ENCODE data around the gene PI4KB.

Gene PI4KB

DNA sequence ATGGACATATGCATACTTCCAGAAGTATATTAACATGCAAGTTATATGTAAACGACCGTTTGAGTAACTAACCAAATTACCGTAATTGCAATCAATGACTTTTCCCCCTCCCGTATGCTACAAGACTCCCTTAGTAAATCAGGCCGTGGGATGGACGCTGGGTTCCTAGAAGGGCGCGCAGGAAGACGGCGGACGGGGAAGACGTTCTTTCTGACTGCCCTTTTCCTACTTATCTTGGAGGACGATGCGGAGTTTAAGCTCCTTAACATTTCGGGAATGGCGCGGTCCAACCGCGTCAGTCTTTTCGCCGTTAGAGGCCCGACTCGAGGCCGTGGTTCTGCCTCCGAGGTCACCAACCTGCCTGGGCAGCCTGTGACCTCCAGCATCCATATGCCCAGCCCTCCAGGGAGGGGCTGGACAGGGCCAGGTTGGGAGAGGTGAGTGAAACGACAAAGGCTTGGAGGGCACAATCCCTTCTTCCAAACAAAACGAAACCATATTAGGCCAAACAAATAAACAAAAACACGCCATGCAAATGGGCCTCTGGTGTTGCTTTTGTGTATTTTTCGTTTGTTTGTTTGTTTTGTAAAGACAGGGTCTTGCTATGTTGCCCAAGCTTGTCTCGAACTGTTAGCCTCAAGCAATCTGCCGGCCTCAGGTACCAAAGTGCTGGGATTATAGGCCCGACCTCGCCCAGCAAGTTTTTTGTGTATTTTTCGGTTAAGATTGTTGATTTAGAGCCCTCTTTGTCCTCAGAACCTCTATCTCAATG is 873 bp upstream of the PI4KB start:
- no peak overlapping the region for H3K27ac ChIP-seq
- H3K4me1 ChIP-seq = peaks cover 29% of the 10 kb centered on the region
- H3K4me2 ChIP-seq = peak overlapping the region; percentile 37
- H3K36me3 ChIP-seq = peaks cover 29% of the 10 kb centered on the region
- H3K27me3 ChIP-seq = no peaks in the 10 kb centered on the region
- TF ChIP-seq Cebpa-rat (IDR thresholded peaks at IDR 0.05) = no peak
- no peaks in the 10 kb centered on the region for H3K9me3 ChIP-seq
- H4K20me1 ChIP-seq = no peaks in the 10 kb centered on the region
- H3K4me3 ChIP-seq = peak overlapping the region; percentile 79
- no peak overlapping the region for H3K9ac ChIP-seq

- no peak for TF ChIP-seq Cebpa-rat (IDR thresholded peaks at IDR 0.05)
- Histone ChIP-seq H3K4me3 (peak overlapping the region; percentile 79), H3K27me3 (no peaks in the 10 kb centered on the region), H3K4me1 (peaks cover 32% of the 10 kb centered on the region), H3K9ac (peak overlapping the region; percentile 97), H3K4me2 (peak overlapping the region; percentile 96), H3K9me3 (no peaks in the 10 kb centered on the region), H4K20me1 (no peaks in the 10 kb centered on the region), H3K36me3 (peaks cover 41% of the 10 kb centered on the region), H3K27ac (peak overlapping the region; percentile 98)
Observed at GRCh38 chr1:151326619-151327222, 495 bp downstream of the PI4KB start.

DNA sequence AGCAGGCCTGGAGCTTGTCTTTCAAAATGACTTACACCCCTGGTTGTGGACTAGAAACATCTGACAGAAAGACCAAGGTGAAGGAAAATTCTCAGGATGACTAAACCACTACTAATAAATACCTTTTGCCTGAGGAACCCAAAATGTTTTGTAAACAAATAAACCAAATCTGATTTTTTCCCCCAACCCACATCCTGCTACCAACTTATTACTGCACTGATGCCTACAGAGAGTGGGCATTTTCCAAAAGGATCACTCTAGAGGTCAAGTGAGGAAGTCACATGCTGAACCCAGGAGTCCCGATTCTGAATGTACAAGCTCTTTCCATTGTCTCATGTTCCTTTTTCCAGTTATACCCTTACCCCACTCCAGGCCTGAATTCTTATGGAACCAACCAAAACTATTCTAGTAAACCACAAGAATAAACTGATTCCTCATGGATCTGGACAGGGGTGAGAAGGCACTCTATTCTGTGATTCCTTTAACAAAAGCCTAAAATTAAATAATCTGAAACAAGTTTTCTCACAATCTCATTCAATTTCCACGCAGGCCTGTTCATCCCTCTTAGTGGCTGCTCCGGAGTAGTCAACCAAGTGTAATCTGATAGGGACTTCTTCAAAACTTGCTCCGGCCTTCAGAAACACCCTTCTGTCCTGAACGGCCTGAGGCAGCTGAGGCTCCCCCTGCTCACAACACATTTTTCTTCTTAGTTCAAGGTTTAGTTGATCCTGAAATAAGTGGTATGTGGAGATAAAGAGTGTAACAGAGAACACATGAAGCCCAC is 1.4 kb downstream of the PI4KB start:
- Histone ChIP-seq H3K9me3 (no peaks in the 10 kb centered on the region), H3K4me2 (peak overlapping the region; percentile 96), H3K9ac (peak overlapping the region; percentile 97), H3K27me3 (no peaks in the 10 kb centered on the region), H3K36me3 (peaks cover 47% of the 10 kb centered on the region), H3K4me3 (peak overlapping the region; percentile 79), H4K20me1 (peaks cover under 1% of the 10 kb centered on the region; the same call in 1 of the 2 replicates), H3K27ac (peak overlapping the region; percentile 98), H3K4me1 (peaks cover 33% of the 10 kb centered on the region)
- no peak for TF ChIP-seq Cebpa-rat (IDR thresholded peaks at IDR 0.05)

DNA sequence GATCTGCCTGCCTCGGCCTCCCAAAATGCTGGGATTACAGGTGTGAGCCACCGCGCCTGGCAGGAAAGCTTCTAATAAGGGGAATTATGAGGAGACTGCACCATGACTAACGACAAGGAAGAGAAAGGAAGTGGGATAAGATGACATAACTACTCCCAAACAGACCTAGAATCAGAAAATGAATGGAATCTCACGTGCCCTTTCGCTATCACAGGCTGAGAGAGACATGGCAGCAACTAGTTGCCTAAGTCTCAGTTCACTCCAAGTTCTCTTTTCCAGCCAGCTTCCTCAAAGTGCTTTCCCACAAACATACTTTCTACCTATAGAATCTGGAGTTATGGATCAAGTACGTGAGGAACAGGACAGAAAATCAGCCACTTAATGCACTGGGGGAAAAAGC is 2.0 kb downstream of the PI4KB start:
- H3K4me1 ChIP-seq = peaks cover 29% of the 10 kb centered on the region
- peaks cover 6% of the 10 kb centered on the region; the same call in 1 of the 2 replicates for H4K20me1 ChIP-seq
- H3K4me3 ChIP-seq = no peak overlapping the region
- no peak overlapping the region for H3K27ac ChIP-seq
- no peaks in the 10 kb centered on the region for H3K27me3 ChIP-seq
- peaks cover 53% of the 10 kb centered on the region for H3K36me3 ChIP-seq
- no peaks in the 10 kb centered on the region for H3K9me3 ChIP-seq
- no peak overlapping the region; the same call in 1 of the 2 replicates for H3K9ac ChIP-seq
- H3K4me2 ChIP-seq = peak overlapping the region; percentile 96
- TF ChIP-seq Cebpa-rat (IDR thresholded peaks at IDR 0.05) = no peak

DNA sequence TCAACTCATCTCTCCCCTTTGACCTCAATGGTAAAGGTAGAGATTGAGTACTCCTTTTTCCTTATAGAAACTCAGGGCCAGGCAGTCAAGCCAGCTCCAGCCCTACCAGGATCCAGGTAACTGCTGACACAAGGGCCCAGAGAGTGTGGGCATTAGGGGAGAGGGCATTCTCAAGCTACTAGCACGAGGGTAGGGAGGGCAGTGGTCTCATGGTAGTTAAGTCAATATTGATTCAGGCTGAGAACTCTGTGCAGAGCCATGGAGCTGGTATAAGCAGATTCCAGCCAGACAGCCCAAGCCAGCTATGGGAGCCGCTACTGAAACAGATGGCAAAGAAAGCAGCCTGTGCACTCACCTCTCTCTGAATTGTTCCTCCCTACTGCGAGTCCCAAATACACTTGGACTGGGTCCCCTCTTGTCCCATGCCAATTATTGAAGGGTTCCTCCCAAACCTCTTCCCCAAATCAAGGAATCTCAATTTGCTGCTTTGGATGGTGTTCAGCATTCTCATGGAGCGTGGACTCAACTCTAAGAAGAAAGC is 2.8 kb downstream of the PI4KB start:
- Histone ChIP-seq H3K27me3 (no peaks in the 10 kb centered on the region), H3K4me2 (no peak overlapping the region), H4K20me1 (peaks cover 14% of the 10 kb centered on the region; the same call in 1 of the 2 replicates), H3K36me3 (peaks cover 61% of the 10 kb centered on the region), H3K9me3 (no peaks in the 10 kb centered on the region), H3K4me3 (no peak overlapping the region), H3K4me1 (peaks cover 23% of the 10 kb centered on the region), H3K9ac (no peak overlapping the region), H3K27ac (no peak overlapping the region)
- no peak for TF ChIP-seq Cebpa-rat (IDR thresholded peaks at IDR 0.05)

- Histone ChIP-seq H3K27ac (no peak overlapping the region), H3K4me2 (no peak overlapping the region), H3K27me3 (no peaks in the 10 kb centered on the region), H3K4me3 (no peak overlapping the region), H3K4me1 (peaks cover 12% of the 10 kb centered on the region; the same call in 1 of the 2 replicates), H3K36me3 (peaks cover 93% of the 10 kb centered on the region), H3K9me3 (no peaks in the 10 kb centered on the region), H3K9ac (no peak overlapping the region), H4K20me1 (peaks cover 54% of the 10 kb centered on the region)
- TF ChIP-seq Cebpa-rat (IDR thresholded peaks at IDR 0.05) = no peak
Observed at GRCh38 chr1:151318975-151319374, 8.2 kb downstream of the PI4KB start.

DNA sequence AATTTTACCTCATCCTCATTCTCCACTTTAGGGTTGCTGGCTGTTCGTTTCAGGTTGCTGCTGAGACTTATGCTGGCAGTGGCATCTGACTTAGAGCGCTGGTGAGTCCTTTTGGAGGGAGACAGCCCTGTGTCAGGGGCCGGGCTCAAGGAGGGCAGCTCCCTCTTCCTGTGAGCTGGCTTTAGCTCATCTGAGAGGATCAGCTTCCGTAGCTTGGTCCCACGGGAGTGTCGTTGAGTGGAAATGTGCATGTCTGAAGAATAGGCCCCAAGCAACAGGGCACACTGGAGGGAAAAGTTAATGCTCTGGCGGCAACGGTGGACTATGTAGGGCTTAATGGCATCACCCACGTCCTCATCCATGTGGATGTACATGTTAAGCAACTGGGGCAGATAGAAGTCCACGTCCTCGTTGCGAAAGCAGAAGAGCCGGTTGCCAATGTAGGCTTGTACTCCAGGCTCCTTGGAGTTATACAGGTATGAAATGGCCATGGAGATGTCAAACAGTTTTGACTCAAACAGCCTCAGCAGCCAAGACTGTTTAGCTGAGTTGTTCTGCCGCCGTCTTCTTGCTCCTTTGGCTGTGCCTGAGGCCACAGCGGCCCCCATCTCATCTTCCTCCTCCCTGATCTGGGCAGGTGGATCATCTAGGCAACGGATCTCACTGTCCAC is 11.5 kb downstream of the PI4KB start:
- Histone ChIP-seq H3K9ac (no peak overlapping the region), H4K20me1 (peaks cover 85% of the 10 kb centered on the region), H3K4me3 (no peak overlapping the region), H3K4me2 (no peak overlapping the region; the same call in 1 of the 2 replicates), H3K9me3 (no peaks in the 10 kb centered on the region), H3K36me3 (peaks cover 97% of the 10 kb centered on the region), H3K27ac (no peak overlapping the region), H3K27me3 (no peaks in the 10 kb centered on the region), H3K4me1 (peaks cover 24% of the 10 kb centered on the region)
- no peak for TF ChIP-seq Cebpa-rat (IDR thresholded peaks at IDR 0.05)

GRCh38 chr1:151314137-151314875 is 12.9 kb downstream of the PI4KB start:
- no peak for TF ChIP-seq Cebpa-rat (IDR thresholded peaks at IDR 0.05)
- Histone ChIP-seq H3K4me1 (peaks cover 24% of the 10 kb centered on the region), H3K36me3 (peaks cover 97% of the 10 kb centered on the region)

More at GRCh38 chr1:151314137-151314875, 12.9 kb downstream of the PI4KB start:
- Histone ChIP-seq H3K9ac (no peak overlapping the region), H3K9me3 (no peaks in the 10 kb centered on the region), H3K4me3 (no peak overlapping the region), H3K4me2 (no peak overlapping the region), H3K27me3 (no peaks in the 10 kb centered on the region), H4K20me1 (peaks cover 79% of the 10 kb centered on the region), H3K27ac (no peak overlapping the region)
